Measurements from ENCODE around the gene RBAK. TPM values are rescaled to one million over a fixed set of nuclear protein-coding genes. Genes with fewer than 3 reads are reported as not detected.
"Not testable (repeated sequence)": the region's sequence is repeated elsewhere in the genome, so short reads cannot be mapped to it uniquely, and the experiment has no call there.

The RBAK gene
- total RNA-seq, 4 donors from 2014 or later = 3.4 to 6.0 (median 4.2) TPM

- Histone ChIP-seq H3K27me3 (peaks cover 0 to 2% (median 0%) of the 10 kb centered on the region in 3 donors), H3K4me1 (no peaks in the 10 kb centered on the region), H3K9me3 (peaks cover 14 to 48% (median 28%) of the 10 kb centered on the region in 3 donors), H3K4me3 (no peak overlapping the region), H3K27ac (no peak overlapping the region), H3K36me3 (peaks cover 0 to 26% of the 10 kb centered on the region in 2 donors)
- in situ Hi-C loops (cut with MboI; ENCODE audit: low sequenced_read_pairs in 4 of 4) (no loop called here), intact Hi-C loops (cut with DNase I; ENCODE audit: low total_unique reads) (no loop called here)
- ATAC-seq (no peak), DNase-seq (no peak)
- no peak for TF ChIP-seq POLR2A (IDR thresholded peaks at IDR 0.05)
- TF ChIP-seq, protein P1, sequence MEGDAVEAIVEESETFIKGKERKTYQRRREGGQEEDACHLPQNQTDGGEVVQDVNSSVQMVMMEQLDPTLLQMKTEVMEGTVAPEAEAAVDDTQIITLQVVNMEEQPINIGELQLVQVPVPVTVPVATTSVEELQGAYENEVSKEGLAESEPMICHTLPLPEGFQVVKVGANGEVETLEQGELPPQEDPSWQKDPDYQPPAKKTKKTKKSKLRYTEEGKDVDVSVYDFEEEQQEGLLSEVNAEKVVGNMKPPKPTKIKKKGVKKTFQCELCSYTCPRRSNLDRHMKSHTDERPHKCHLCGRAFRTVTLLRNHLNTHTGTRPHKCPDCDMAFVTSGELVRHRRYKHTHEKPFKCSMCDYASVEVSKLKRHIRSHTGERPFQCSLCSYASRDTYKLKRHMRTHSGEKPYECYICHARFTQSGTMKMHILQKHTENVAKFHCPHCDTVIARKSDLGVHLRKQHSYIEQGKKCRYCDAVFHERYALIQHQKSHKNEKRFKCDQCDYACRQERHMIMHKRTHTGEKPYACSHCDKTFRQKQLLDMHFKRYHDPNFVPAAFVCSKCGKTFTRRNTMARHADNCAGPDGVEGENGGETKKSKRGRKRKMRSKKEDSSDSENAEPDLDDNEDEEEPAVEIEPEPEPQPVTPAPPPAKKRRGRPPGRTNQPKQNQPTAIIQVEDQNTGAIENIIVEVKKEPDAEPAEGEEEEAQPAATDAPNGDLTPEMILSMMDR (IDR thresholded peaks at IDR 0.05 in 4 of 5, conservative IDR thresholded peaks at IDR 0.05 in 1 of 5) = no peak
These were observed 24.5 kb downstream of the RBAK start for GRCh38 chr7:5070206-5070605.

- H3K9me3 ChIP-seq; H3K27ac ChIP-seq; H3K27me3 ChIP-seq; ATAC-seq; in situ Hi-C loops (cut with MboI; ENCODE audit: low sequenced_read_pairs in 4 of 4); H3K4me1 ChIP-seq; H3K36me3 ChIP-seq; DNase-seq; intact Hi-C loops (cut with DNase I; ENCODE audit: low total_unique reads); H3K4me3 ChIP-seq: not testable (repeated sequence)
These were observed 29.5 kb downstream of the RBAK start for GRCh38 chr7:5075187-5075586.

GRCh38 chr7:5077740-5078139, 32.1 kb downstream of the RBAK start:
- intact Hi-C loops (cut with DNase I; ENCODE audit: low total_unique reads) (no loop called here), in situ Hi-C loops (cut with MboI; ENCODE audit: low sequenced_read_pairs in 4 of 4) (no loop called here)

GRCh38 chr7:5082806-5083205, 37.1 kb downstream of the RBAK start:
- no peak for TF ChIP-seq POLR2A (IDR thresholded peaks at IDR 0.05)
- TF ChIP-seq, protein P1 (IDR thresholded peaks at IDR 0.05 in 4 of 5, conservative IDR thresholded peaks at IDR 0.05 in 1 of 5) = no peak
- no peak overlapping the region for H3K27ac ChIP-seq
- no peaks in the 10 kb centered on the region for H3K9me3 ChIP-seq
- in situ Hi-C loops (cut with MboI; ENCODE audit: low sequenced_read_pairs in 4 of 4) = loop anchor here in 1 of 4 donors (10.0 kb wide), 1 partner anchor 278 kb away; no protein-coding TSS in a partner anchor
- no peaks in the 10 kb centered on the region for H3K4me1 ChIP-seq
- ATAC-seq (no peak), DNase-seq (no peak)
- H3K36me3 ChIP-seq = no peaks in the 10 kb centered on the region
- intact Hi-C loops (cut with DNase I; ENCODE audit: low total_unique reads) = loop anchor here (10.0 kb wide), 2 partner anchors 108 to 288 kb away; no protein-coding TSS in a partner anchor
- H3K4me3 ChIP-seq = no peak overlapping the region
- H3K27me3 ChIP-seq = peaks cover 0 to 6% (median 4%) of the 10 kb centered on the region in 3 donors

More at GRCh38 chr7:5077740-5078139, 32.1 kb downstream of the RBAK start:
- DNase-seq = no peak
- ATAC-seq = no peak
- Histone ChIP-seq H3K27ac (no peak overlapping the region), H3K27me3 (no peaks in the 10 kb centered on the region), H3K4me1 (no peaks in the 10 kb centered on the region), H3K36me3 (no peaks in the 10 kb centered on the region), H3K9me3 (no peaks in the 10 kb centered on the region), H3K4me3 (no peak overlapping the region)
- TF ChIP-seq, protein P1 (IDR thresholded peaks at IDR 0.05 in 4 of 5, conservative IDR thresholded peaks at IDR 0.05 in 1 of 5) = no peak
- TF ChIP-seq POLR2A (IDR thresholded peaks at IDR 0.05) = no peak

DNA sequence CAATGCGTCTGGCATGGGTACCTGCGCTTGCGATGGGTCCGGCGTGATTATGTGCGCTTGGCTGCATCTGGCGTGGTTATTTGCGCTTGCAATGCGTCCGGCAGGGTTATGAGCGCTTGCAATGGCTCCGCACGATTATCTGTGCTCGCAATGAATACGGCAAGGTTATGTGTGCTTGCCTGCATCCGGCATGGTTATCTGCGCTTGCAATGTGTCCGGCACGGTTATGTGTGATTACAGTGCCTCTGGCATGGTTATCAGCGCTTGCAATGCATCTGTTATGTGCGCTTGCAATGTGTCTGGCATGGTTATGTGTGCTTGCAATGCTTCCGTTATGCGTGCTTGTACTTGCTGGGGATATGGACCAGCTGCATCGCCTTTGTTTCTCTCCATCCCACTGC, 37.7 kb downstream of the RBAK start:
- no peak overlapping the region for H3K27ac ChIP-seq
- in situ Hi-C loops (cut with MboI; ENCODE audit: low sequenced_read_pairs in 4 of 4) (loop anchor here in 1 of 4 donors (10.0 kb wide), 1 partner anchor 279 kb away; no protein-coding TSS in a partner anchor), intact Hi-C loops (cut with DNase I; ENCODE audit: low total_unique reads) (loop anchor here (10.0 kb wide), 2 partner anchors 109 to 289 kb away; no protein-coding TSS in a partner anchor)
- peaks cover 0 to 6% (median 4%) of the 10 kb centered on the region in 3 donors for H3K27me3 ChIP-seq
- no peak for TF ChIP-seq POLR2A (IDR thresholded peaks at IDR 0.05)
- TF ChIP-seq, protein P1 (IDR thresholded peaks at IDR 0.05 in 4 of 5, conservative IDR thresholded peaks at IDR 0.05 in 1 of 5) = no peak
- no peaks in the 10 kb centered on the region for H3K36me3 ChIP-seq
- no peaks in the 10 kb centered on the region for H3K9me3 ChIP-seq
- DNase-seq (no peak), ATAC-seq (no peak)
- H3K4me1 ChIP-seq = no peaks in the 10 kb centered on the region
- H3K4me3 ChIP-seq = no peak overlapping the region

Measured in gastrocnemius medialis (tissue), 4 donors.